HepG2 (cell line): ENCODE data around the gene ABCA3. TPM values are rescaled to one million over a fixed set of nuclear protein-coding genes. Genes with fewer than 3 reads are reported as not detected.

Source experiments
- BCL6 ChIP-seq: IDR thresholded peaks from 2 replicates; pipeline ENCODE4 v1.6.1; 2016; ENCODE audit warnings: missing genetic modification reagents, missing compliant biosample characterization
- CBX2 ChIP-seq, 2 experiments: fragments of 200-600 bp in 1 of 2; sonication (generic); formaldehyde crosslinking in 1 of 2; IDR thresholded peaks; 2 replicates each; pipeline versions ENCODE4 v1.7.0 to v1.8.1; 2018 to 2022; ENCODE audit warnings: low read depth in 2 of 2, low read length in 1 of 2, mild to moderate bottlenecking in 1 of 2, missing genetic modification reagents in 1 of 2
- PITX1 ChIP-seq: sonication (generic); formaldehyde crosslinking; IDR thresholded peaks from 2 replicates; pipeline ENCODE4 v1.5.1; 2020; ENCODE audit warnings: mild to moderate bottlenecking, missing genetic modification reagents
- SRSF4 ChIP-seq: fragments of 200-400 bp; formaldehyde crosslinking; IDR thresholded peaks from one replicate; pipeline ENCODE4 v1.6.1; 2018; ENCODE audit warnings: mild to moderate bottlenecking, low read depth, low read length, moderate library complexity; ENCODE audit not compliant: poor library complexity, severe bottlenecking
- TARDBP ChIP-seq: sonication (generic); formaldehyde crosslinking; IDR thresholded peaks from 2 replicates; pipeline ENCODE4 v1.8.0; 2022; ENCODE audit warnings: mild to moderate bottlenecking, missing genetic modification reagents
- polyA plus RNA-seq, 8 experiments: library from polyadenylated mRNA; depleted of rRNA in 3 of 8; stranded (reverse) in 7 of 8; unstranded in 1 of 8; fragments of >200 nt; fragmentation: Illumina TruSeq in 4 of 8; extraction: Trizol in 4 of 8; gene quantifications; 2 replicates each; pipeline versions ENCODE4 v1.2.1 to v1.2.3, GENCODE V29; 2011 to 2016; ENCODE audit warnings: low read depth in 4 of 8, missing spikeins in 1 of 8, mixed read lengths in 1 of 8; ENCODE audit not compliant: insufficient read depth in 1 of 8
- total RNA-seq, 5 experiments: library from RNA; depleted of rRNA; stranded (reverse); fragments of >200 nt; fragmentation: Illumina TruSeq; extraction: Trizol; gene quantifications; 2 replicates each; pipeline ENCODE4 v1.2.3, GENCODE V29; 2016; ENCODE audit warnings: low read depth in 1 of 5
- TF ChIP-seq, protein P1 (sequence below): sonication (generic); formaldehyde crosslinking; IDR thresholded peaks from 2 replicates; pipeline ENCODE4 v1.4.0; 2020; ENCODE audit warnings: missing genetic modification reagents, borderline replicate concordance
- TF ChIP-seq, protein P2 (sequence below): IDR thresholded peaks from 2 replicates; pipeline ENCODE4 v1.6.1; 2016; ENCODE audit warnings: missing compliant biosample characterization, missing genetic modification reagents, borderline replicate concordance
- TF ChIP-seq, protein P3 (sequence below): sonication (generic); formaldehyde crosslinking; IDR thresholded peaks from 2 replicates; pipeline ENCODE4 v1.4.0; 2020; ENCODE audit warnings: mild to moderate bottlenecking, missing genetic modification reagents, borderline replicate concordance
- TF ChIP-seq, protein P4 (sequence below): fragments of 450-650 bp; IDR thresholded peaks from 2 replicates; pipeline ENCODE4 v1.6.1; 2016
- TF ChIP-seq, protein P5 (sequence below): sonication (generic); formaldehyde crosslinking; IDR thresholded peaks from 2 replicates; pipeline ENCODE4 v1.5.0; 2020; ENCODE audit warnings: missing genetic modification reagents
- TF ChIP-seq, protein P6 (sequence below): sonication (generic); formaldehyde crosslinking; IDR thresholded peaks from 2 replicates; pipeline ENCODE4 v1.5.0; 2020; ENCODE audit warnings: missing genetic modification reagents
- TF ChIP-seq, protein P7 (sequence below): sonication (generic); formaldehyde crosslinking; IDR thresholded peaks from 2 replicates; pipeline ENCODE4 v1.4.0; 2020; ENCODE audit warnings: missing genetic modification reagents, mild to moderate bottlenecking, borderline replicate concordance

The ABCA3 gene
- total and polyA plus RNA-seq, 2 of the 13 experiments (the other 11 are each of a cell fraction or from before 2014, with no cell fraction given), result 0.60 to 1.5 TPM

DNA sequence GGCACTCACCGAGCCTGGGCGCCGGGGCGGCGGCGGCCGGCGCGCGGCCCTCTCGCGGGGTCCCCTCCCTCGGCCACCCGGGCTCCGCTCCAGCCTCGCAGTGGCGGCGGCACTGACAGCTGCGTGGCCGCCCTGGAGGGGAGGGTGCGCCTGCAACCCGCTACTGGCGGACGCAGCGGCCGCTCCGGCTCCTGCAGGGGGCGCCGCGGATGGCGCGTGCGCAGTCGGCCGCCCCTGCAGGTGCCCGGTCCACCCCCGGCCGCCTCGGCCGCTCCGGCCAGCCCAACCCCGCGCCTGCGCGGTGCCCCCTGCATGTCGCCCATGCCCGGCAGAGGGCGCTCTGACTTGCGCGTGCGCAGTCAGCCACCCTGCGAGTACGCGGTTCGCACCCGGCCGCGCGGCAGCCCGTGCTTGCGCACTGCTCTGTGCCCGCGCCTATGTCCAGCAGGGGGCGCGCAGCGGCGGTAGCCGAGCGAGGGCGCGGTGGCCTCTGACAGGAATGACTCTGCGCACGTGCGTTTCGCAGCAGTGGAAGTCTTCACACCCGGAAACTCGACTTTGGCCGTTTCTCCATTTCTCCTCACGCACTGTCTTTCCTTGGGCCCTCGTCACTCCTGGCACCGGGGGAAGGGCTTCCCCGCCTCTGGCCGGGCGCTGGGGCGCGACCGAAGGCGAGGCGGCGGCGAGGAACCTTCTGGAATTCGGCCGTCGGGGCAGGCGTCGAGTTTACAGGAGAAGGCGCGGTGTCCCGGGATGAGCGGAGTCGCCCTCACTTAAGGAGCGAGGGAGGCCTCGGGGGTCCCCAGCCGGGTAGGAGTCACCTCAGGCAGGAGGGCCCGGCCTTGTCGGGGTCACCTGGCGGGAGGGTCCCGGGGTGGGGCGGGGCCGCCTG, at the start of gene ABCA3 (continued):
- TF ChIP-seq, protein P1, sequence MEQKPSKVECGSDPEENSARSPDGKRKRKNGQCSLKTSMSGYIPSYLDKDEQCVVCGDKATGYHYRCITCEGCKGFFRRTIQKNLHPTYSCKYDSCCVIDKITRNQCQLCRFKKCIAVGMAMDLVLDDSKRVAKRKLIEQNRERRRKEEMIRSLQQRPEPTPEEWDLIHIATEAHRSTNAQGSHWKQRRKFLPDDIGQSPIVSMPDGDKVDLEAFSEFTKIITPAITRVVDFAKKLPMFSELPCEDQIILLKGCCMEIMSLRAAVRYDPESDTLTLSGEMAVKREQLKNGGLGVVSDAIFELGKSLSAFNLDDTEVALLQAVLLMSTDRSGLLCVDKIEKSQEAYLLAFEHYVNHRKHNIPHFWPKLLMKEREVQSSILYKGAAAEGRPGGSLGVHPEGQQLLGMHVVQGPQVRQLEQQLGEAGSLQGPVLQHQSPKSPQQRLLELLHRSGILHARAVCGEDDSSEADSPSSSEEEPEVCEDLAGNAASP (CRISPR knock-in tag), result peak; percentile 87
- TF ChIP-seq, protein P2, sequence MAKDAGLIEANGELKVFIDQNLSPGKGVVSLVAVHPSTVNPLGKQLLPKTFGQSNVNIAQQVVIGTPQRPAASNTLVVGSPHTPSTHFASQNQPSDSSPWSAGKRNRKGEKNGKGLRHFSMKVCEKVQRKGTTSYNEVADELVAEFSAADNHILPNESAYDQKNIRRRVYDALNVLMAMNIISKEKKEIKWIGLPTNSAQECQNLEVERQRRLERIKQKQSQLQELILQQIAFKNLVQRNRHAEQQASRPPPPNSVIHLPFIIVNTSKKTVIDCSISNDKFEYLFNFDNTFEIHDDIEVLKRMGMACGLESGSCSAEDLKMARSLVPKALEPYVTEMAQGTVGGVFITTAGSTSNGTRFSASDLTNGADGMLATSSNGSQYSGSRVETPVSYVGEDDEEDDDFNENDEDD, result peak; percentile 98
- TF ChIP-seq, protein P3, sequence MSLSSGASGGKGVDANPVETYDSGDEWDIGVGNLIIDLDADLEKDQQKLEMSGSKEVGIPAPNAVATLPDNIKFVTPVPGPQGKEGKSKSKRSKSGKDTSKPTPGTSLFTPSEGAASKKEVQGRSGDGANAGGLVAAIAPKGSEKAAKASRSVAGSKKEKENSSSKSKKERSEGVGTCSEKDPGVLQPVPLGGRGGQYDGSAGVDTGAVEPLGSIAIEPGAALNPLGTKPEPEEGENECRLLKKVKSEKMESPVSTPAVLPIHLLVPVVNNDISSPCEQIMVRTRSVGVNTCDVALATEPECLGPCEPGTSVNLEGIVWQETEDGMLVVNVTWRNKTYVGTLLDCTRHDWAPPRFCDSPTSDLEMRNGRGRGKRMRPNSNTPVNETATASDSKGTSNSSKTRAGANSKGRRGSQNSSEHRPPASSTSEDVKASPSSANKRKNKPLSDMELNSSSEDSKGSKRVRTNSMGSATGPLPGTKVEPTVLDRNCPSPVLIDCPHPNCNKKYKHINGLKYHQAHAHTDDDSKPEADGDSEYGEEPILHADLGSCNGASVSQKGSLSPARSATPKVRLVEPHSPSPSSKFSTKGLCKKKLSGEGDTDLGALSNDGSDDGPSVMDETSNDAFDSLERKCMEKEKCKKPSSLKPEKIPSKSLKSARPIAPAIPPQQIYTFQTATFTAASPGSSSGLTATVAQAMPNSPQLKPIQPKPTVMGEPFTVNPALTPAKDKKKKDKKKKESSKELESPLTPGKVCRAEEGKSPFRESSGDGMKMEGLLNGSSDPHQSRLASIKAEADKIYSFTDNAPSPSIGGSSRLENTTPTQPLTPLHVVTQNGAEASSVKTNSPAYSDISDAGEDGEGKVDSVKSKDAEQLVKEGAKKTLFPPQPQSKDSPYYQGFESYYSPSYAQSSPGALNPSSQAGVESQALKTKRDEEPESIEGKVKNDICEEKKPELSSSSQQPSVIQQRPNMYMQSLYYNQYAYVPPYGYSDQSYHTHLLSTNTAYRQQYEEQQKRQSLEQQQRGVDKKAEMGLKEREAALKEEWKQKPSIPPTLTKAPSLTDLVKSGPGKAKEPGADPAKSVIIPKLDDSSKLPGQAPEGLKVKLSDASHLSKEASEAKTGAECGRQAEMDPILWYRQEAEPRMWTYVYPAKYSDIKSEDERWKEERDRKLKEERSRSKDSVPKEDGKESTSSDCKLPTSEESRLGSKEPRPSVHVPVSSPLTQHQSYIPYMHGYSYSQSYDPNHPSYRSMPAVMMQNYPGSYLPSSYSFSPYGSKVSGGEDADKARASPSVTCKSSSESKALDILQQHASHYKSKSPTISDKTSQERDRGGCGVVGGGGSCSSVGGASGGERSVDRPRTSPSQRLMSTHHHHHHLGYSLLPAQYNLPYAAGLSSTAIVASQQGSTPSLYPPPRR (CRISPR knock-in tag), result peak; percentile 67
- TF ChIP-seq PITX1 (peak; percentile 85), SRSF4 (no peak), BCL6 (peak; percentile 74), TARDBP (peak; percentile 82), CBX2 (IDR thresholded peaks at IDR 0.05; ENCODE audit: low read depth, low read length) (no peak), CBX2 (CRISPR knock-in tag; IDR thresholded peaks at IDR 0.05; ENCODE audit: low read depth) (peak; percentile 97; the same call in 1 of the 2 replicates)
- TF ChIP-seq, protein P4, sequence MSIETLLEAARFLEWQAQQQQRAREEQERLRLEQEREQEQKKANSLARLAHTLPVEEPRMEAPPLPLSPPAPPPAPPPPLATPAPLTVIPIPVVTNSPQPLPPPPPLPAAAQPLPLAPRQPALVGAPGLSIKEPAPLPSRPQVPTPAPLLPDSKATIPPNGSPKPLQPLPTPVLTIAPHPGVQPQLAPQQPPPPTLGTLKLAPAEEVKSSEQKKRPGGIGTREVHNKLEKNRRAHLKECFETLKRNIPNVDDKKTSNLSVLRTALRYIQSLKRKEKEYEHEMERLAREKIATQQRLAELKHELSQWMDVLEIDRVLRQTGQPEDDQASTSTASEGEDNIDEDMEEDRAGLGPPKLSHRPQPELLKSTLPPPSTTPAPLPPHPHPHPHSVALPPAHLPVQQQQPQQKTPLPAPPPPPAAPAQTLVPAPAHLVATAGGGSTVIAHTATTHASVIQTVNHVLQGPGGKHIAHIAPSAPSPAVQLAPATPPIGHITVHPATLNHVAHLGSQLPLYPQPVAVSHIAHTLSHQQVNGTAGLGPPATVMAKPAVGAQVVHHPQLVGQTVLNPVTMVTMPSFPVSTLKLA, result peak; percentile 70
- TF ChIP-seq, protein P5, sequence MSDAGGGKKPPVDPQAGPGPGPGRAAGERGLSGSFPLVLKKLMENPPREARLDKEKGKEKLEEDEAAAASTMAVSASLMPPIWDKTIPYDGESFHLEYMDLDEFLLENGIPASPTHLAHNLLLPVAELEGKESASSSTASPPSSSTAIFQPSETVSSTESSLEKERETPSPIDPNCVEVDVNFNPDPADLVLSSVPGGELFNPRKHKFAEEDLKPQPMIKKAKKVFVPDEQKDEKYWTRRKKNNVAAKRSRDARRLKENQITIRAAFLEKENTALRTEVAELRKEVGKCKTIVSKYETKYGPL, result peak; percentile 90
- TF ChIP-seq, protein P6, sequence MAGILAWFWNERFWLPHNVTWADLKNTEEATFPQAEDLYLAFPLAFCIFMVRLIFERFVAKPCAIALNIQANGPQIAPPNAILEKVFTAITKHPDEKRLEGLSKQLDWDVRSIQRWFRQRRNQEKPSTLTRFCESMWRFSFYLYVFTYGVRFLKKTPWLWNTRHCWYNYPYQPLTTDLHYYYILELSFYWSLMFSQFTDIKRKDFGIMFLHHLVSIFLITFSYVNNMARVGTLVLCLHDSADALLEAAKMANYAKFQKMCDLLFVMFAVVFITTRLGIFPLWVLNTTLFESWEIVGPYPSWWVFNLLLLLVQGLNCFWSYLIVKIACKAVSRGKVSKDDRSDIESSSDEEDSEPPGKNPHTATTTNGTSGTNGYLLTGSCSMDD (CRISPR knock-in tag), result peak; percentile 97
- TF ChIP-seq, protein P7, sequence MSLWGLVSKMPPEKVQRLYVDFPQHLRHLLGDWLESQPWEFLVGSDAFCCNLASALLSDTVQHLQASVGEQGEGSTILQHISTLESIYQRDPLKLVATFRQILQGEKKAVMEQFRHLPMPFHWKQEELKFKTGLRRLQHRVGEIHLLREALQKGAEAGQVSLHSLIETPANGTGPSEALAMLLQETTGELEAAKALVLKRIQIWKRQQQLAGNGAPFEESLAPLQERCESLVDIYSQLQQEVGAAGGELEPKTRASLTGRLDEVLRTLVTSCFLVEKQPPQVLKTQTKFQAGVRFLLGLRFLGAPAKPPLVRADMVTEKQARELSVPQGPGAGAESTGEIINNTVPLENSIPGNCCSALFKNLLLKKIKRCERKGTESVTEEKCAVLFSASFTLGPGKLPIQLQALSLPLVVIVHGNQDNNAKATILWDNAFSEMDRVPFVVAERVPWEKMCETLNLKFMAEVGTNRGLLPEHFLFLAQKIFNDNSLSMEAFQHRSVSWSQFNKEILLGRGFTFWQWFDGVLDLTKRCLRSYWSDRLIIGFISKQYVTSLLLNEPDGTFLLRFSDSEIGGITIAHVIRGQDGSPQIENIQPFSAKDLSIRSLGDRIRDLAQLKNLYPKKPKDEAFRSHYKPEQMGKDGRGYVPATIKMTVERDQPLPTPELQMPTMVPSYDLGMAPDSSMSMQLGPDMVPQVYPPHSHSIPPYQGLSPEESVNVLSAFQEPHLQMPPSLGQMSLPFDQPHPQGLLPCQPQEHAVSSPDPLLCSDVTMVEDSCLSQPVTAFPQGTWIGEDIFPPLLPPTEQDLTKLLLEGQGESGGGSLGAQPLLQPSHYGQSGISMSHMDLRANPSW (CRISPR knock-in tag), result no peak
